ENCODE measurements around the gene DNAH2.

Gene DNAH2

DNA sequence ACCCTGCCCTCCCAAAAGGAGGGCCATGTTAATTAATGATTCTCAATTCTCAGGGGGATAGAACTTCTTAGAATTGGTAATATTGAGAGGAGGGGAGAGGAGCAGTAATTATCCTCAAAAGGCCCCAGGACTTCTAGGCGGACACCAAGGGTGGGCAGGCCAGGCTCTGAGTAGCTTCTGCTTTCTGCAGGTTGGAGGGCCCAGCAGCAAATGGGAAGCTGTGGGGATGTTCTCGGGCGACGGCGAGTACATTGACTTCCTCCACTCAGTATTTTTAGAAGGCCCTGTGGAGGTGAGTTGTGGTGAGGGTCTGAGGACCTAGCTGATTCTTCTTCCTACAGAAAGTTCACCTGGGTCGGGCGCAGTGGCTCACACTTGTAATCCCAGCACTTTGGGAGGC lies 57.5 kb downstream of the DNAH2 start:
- Histone ChIP-seq H3K36me3 (no peaks in the 10 kb centered on the region), H3K4me3 (ENCODE audit: low read depth in 1 of 2, low read length in 1 of 2) (no peak overlapping the region), H3K4me1 (ENCODE audit: control insufficient read depth in 1 of 2, insufficient read depth in 1 of 2, low read depth in 1 of 2, low read length in 1 of 2) (no peaks in the 10 kb centered on the region), H3K9me3 (no peaks in the 10 kb centered on the region), H3K27me3 (peaks cover 16% of the 10 kb centered on the region), H3K27ac (no peak overlapping the region)
- TF ChIP-seq, protein P1, sequence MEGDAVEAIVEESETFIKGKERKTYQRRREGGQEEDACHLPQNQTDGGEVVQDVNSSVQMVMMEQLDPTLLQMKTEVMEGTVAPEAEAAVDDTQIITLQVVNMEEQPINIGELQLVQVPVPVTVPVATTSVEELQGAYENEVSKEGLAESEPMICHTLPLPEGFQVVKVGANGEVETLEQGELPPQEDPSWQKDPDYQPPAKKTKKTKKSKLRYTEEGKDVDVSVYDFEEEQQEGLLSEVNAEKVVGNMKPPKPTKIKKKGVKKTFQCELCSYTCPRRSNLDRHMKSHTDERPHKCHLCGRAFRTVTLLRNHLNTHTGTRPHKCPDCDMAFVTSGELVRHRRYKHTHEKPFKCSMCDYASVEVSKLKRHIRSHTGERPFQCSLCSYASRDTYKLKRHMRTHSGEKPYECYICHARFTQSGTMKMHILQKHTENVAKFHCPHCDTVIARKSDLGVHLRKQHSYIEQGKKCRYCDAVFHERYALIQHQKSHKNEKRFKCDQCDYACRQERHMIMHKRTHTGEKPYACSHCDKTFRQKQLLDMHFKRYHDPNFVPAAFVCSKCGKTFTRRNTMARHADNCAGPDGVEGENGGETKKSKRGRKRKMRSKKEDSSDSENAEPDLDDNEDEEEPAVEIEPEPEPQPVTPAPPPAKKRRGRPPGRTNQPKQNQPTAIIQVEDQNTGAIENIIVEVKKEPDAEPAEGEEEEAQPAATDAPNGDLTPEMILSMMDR (IDR thresholded peaks at IDR 0.05): no peak

DNA sequence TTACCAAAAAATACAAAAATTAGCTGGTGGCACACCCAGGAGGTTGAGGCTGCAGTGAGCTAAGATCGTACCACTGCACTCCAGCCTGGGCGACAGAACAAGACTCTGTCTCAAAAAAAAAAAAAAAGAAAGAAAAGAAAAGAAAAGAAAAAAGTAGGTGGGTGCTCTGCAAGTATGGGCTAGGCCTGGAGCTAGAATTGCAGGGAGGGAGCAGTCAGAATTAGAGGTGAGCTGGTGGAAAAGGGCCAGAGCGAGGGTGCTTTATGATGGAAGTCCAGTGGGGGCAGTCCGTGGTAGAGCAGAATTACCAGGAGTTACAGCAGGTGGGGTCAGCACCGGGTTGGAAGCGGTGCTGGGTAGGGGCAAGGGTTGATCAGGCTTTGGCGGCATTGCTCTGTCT lies 59.5 kb downstream of the DNAH2 start:
- H3K27me3 ChIP-seq: peaks cover 23% of the 10 kb centered on the region
- TF ChIP-seq, protein P1 (IDR thresholded peaks at IDR 0.05): no peak
- H3K36me3 ChIP-seq: no peaks in the 10 kb centered on the region
- H3K27ac ChIP-seq: no peak overlapping the region
- H3K4me1 ChIP-seq (ENCODE audit: control insufficient read depth in 1 of 2, insufficient read depth in 1 of 2, low read depth in 1 of 2, low read length in 1 of 2): no peaks in the 10 kb centered on the region
- H3K9me3 ChIP-seq: no peaks in the 10 kb centered on the region
- no peak overlapping the region for H3K4me3 ChIP-seq (ENCODE audit: low read depth in 1 of 2, low read length in 1 of 2)

DNA sequence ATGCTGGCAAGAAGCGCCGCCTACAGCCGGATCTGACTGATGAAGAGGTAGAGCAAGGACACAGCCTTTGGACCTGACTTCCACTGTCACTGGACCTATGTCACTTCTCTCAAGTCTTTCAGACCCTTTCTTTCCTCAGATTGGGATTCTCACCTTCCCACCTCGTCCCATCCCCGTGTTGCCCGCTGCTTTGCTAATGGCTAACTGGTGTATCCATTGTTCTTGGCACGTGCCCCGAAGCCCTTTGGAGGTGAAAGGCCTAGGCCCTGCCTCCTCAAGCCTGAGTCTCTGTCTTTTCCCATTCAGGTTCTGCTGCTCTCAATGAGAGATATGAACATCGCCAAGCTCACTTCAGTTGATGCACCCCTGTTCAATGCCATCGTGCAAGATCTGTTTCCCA lies 63.2 kb downstream of the DNAH2 start:
- TF ChIP-seq, protein P1 (IDR thresholded peaks at IDR 0.05): no peak
- H3K27me3 ChIP-seq: peaks cover 34% of the 10 kb centered on the region

DNA sequence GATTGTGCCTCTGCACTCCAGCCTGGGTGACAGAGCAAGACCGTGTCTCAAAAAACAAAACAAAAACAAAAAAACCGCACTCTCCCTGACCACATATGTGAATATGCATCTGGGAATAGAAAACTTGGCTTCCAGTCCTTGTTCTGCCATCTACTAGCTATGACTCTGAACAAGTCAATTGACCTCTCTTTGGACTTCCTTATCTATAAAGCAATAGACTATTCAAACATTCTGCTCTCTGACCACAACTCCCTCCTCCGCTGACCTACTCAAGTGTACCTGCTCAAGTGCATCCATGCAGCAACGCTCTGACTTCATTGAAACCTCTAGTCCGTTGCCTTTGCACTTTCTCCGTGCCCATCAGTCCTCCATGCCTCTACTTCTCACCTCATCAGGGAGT lies 63.9 kb downstream of the DNAH2 start:
- H3K36me3 ChIP-seq: no peaks in the 10 kb centered on the region
- no peak overlapping the region for H3K27ac ChIP-seq
- H3K9me3 ChIP-seq: no peaks in the 10 kb centered on the region
- H3K4me3 ChIP-seq (ENCODE audit: low read depth in 1 of 2, low read length in 1 of 2): no peak overlapping the region
- no peaks in the 10 kb centered on the region for H3K4me1 ChIP-seq (ENCODE audit: control insufficient read depth in 1 of 2, insufficient read depth in 1 of 2, low read depth in 1 of 2, low read length in 1 of 2)
- H3K27me3 ChIP-seq: peaks cover 34% of the 10 kb centered on the region
- TF ChIP-seq, protein P1 (IDR thresholded peaks at IDR 0.05): no peak

More for the DNA sequence above, 63.2 kb downstream of the DNAH2 start:
- no peaks in the 10 kb centered on the region for H3K4me1 ChIP-seq (ENCODE audit: control insufficient read depth in 1 of 2, insufficient read depth in 1 of 2, low read depth in 1 of 2, low read length in 1 of 2)
- H3K36me3 ChIP-seq: no peaks in the 10 kb centered on the region
- H3K27ac ChIP-seq: no peak overlapping the region
- H3K9me3 ChIP-seq: no peaks in the 10 kb centered on the region
- no peak overlapping the region for H3K4me3 ChIP-seq (ENCODE audit: low read depth in 1 of 2, low read length in 1 of 2)

DNA sequence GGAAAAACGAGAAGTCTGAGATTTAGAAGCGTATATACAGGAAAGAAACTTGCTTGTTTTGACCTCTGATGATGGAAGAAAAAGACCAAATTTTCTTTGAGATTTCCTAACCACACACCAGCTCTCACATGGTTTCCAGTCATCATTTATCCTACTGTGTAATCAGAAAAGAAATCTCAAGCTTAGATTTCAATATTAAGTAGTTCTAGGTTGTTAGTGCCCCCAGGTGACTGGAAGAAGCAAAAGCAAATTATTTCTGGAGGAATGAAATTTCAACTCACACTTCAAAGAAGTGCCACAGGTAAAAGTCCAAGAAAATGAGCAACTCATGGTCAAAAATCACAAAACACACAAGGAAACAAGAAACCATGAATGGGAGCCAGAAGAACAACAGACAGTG lies 64.7 kb downstream of the DNAH2 start:
- H3K4me3 ChIP-seq (ENCODE audit: low read depth in 1 of 2, low read length in 1 of 2): no peak overlapping the region
- no peak overlapping the region for H3K27ac ChIP-seq
- no peaks in the 10 kb centered on the region for H3K36me3 ChIP-seq
- H3K4me1 ChIP-seq (ENCODE audit: control insufficient read depth in 1 of 2, insufficient read depth in 1 of 2, low read depth in 1 of 2, low read length in 1 of 2): no peaks in the 10 kb centered on the region
- H3K27me3 ChIP-seq: peaks cover 34% of the 10 kb centered on the region
- no peaks in the 10 kb centered on the region for H3K9me3 ChIP-seq
- TF ChIP-seq, protein P1 (IDR thresholded peaks at IDR 0.05): no peak

DNA sequence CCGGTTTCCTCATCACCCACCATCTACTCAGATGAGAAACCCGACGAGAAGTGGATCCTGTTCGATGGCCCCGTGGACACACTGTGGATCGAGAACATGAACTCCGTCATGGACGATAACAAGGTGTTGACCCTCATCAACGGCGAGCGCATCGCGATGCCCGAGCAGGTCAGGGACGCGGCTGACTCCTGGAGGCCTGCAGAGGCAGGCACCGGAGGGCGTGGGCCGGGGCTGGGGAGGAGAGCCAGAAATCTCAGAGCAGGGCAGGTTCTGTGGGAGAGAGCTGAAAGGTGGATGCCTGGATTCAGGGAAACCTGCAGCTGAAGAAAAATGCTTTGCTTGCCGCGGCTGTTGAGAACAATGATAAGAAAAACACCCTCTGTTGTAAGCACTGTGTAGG lies 69.3 kb downstream of the DNAH2 start:
- TF ChIP-seq, protein P1 (IDR thresholded peaks at IDR 0.05): no peak
- Histone ChIP-seq H3K4me1 (ENCODE audit: control insufficient read depth in 1 of 2, insufficient read depth in 1 of 2, low read depth in 1 of 2, low read length in 1 of 2) (no peaks in the 10 kb centered on the region), H3K27me3 (peaks cover 21% of the 10 kb centered on the region), H3K9me3 (no peaks in the 10 kb centered on the region), H3K27ac (no peak overlapping the region), H3K4me3 (ENCODE audit: low read depth in 1 of 2, low read length in 1 of 2) (no peak overlapping the region), H3K36me3 (no peaks in the 10 kb centered on the region)

Measured in neutrophil (primary cell).